A673 (cell line): Measurements from ENCODE around the gene MCM8. TPM values are rescaled to one million over a fixed set of nuclear protein-coding genes. Genes with fewer than 3 reads are reported as not detected.

Experiments used
- BruUV-seq: library from RNA; stranded (reverse); fragments of 400-500 nt; replicated peaks from 2 replicates; lab custom pipeline; 2021; lab: Mats Ljungman, UMichigan
- CTCF ChIA-PET: fragments of 300-600 bp; sonication (Branson Sonifier 250); formaldehyde crosslinking; loops from one replicate; lab custom pipeline; 2022; ENCODE audit warnings: antibody characterized with exemption; lab: Charles Lee
- POLR2A ChIA-PET: fragments of 300-600 bp; sonication (Branson Sonifier 250); formaldehyde crosslinking; loops from one replicate; lab custom pipeline; 2022; ENCODE audit warnings: antibody characterized with exemption; ENCODE audit not compliant: low non-redundant PET; lab: Charles Lee
- DNase-seq: peaks from one replicate; pipeline ENCODE4 v3.0.0-alpha.2; 2015; ENCODE audit warnings: low spot score
- H3K27ac ChIP-seq: fragments of 200-600 bp; sonication (generic); 2 replicates; pipeline ENCODE4 v1.5.1; 2016; ENCODE audit warnings: mixed run types, low read depth, mild to moderate bottlenecking, mixed read lengths, antibody characterized with exemption, low read length; ENCODE audit not compliant: poor library complexity, severe bottlenecking
- H3K27me3 ChIP-seq: fragments of 200-600 bp; sonication (generic); replicated peaks from 2 replicates; pipeline ENCODE4 v1.6.1; 2017; ENCODE audit warnings: mixed run types, low read depth, mild to moderate bottlenecking, mixed read lengths, antibody characterized with exemption, low read length; ENCODE audit not compliant: insufficient read depth, poor library complexity
- H3K36me3 ChIP-seq: fragments of 200-600 bp; sonication (generic); 2 replicates; pipeline ENCODE4 v1.6.1; 2016; ENCODE audit warnings: mixed run types, mild to moderate bottlenecking, mixed read lengths, antibody characterized with exemption, low read length; ENCODE audit not compliant: insufficient read depth, poor library complexity, severe bottlenecking
- H3K4me1 ChIP-seq: fragments of 200-600 bp; sonication (generic); 2 replicates; pipeline ENCODE4 v1.6.1; 2017; ENCODE audit warnings: mixed run types, mild to moderate bottlenecking, mixed read lengths, antibody characterized with exemption, low read length; ENCODE audit not compliant: insufficient read depth, poor library complexity, severe bottlenecking
- H3K4me3 ChIP-seq: fragments of 200-600 bp; sonication (generic); 2 replicates; pipeline ENCODE4 v1.5.1; 2016; ENCODE audit warnings: low read depth, mixed run types, mild to moderate bottlenecking, mixed read lengths, low read length; ENCODE audit not compliant: poor library complexity, severe bottlenecking
- H3K9me3 ChIP-seq: fragments of 200-600 bp; sonication (generic); 2 replicates; pipeline ENCODE4 v1.6.1; 2016; ENCODE audit warnings: mixed run types, low read depth, mild to moderate bottlenecking, mixed read lengths, antibody characterized with exemption, low read length; ENCODE audit not compliant: poor library complexity, severe bottlenecking
- EZH2 ChIP-seq: fragments of 200-600 bp; sonication (generic); IDR thresholded peaks from 2 replicates; pipeline ENCODE4 v1.6.1; 2017; ENCODE audit warnings: borderline replicate concordance, low read depth, mild to moderate bottlenecking, mixed read lengths, antibody characterized with exemption, low read length; ENCODE audit not compliant: poor library complexity, severe bottlenecking
- intact Hi-C: fragments of 100-400 bp; cut with micrococcal nuclease; formaldehyde crosslinking; loops from one replicate; pipeline ENCODE4 v1.10.0; 2022; ENCODE audit not compliant: unreplicated experiment
- total RNA-seq: library from RNA; stranded (reverse); gene quantifications from 2 replicates; pipeline ENCODE4 v1.2.3, GENCODE V29; 2021
- TF ChIP-seq, protein P1 (sequence below): fragments of 300-800, 200-600 bp; sonication (generic); conservative IDR thresholded peaks from 2 replicates; pipeline ENCODE4 v1.5.1; 2017; ENCODE audit warnings: low read depth, mild to moderate bottlenecking, antibody characterized with exemption, low read length, moderate library complexity, mixed read lengths

MCM8 gene
- total RNA-seq, 1 experiment from 2014 or later, result 56.4 TPM

DNA sequence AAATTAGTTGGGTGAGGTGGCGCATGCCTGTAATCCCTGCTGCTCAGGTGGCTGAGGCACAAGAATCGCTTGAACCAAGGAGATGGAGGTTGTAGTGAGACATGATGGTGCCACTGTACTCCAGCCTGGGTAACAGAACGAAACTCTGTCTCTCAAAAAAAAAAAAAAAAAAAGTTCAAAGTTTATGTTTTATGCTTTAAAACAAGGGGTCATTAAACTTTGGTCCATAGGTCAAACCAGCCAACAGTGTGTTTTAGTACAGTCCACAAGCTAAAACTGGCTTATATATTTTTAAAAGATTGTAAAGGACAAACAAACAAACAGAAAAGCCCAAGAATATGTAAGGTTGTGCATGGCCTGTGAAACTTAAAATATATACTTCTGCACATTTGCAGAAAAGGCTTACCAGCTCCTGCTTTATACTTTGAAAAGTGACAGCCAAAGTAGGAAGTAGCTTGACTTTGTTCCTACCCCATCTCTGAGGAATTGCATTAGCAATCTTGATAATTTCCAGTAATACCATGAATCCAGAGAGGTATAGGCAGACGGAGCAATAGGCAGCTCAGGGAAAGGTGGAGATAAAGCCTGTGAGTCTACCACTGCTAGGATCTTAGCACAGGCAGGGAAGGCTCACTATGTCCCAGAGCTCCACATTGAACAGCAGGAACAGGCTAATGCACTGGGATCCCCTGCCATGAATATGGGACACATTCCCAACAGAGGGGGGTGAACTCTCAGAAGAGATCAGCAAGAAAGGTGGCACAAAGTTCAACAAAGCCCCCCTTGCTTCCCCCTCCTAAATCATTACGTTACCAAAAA is 30.5 kb downstream of the MCM8 start:
- H3K9me3 ChIP-seq, result no peaks in the 10 kb centered on the region
- no peaks in the 10 kb centered on the region for H3K27me3 ChIP-seq
- H3K4me1 ChIP-seq, result no peaks in the 10 kb centered on the region
- no peak overlapping the region for H3K27ac ChIP-seq
- CTCF ChIA-PET, result no interaction called here
- no peak for TF ChIP-seq EZH2
- TF ChIP-seq, protein P1, sequence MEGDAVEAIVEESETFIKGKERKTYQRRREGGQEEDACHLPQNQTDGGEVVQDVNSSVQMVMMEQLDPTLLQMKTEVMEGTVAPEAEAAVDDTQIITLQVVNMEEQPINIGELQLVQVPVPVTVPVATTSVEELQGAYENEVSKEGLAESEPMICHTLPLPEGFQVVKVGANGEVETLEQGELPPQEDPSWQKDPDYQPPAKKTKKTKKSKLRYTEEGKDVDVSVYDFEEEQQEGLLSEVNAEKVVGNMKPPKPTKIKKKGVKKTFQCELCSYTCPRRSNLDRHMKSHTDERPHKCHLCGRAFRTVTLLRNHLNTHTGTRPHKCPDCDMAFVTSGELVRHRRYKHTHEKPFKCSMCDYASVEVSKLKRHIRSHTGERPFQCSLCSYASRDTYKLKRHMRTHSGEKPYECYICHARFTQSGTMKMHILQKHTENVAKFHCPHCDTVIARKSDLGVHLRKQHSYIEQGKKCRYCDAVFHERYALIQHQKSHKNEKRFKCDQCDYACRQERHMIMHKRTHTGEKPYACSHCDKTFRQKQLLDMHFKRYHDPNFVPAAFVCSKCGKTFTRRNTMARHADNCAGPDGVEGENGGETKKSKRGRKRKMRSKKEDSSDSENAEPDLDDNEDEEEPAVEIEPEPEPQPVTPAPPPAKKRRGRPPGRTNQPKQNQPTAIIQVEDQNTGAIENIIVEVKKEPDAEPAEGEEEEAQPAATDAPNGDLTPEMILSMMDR, result no peak
- intact Hi-C loops, result no loop called here
- H3K36me3 ChIP-seq, result peaks cover 66% of the 10 kb centered on the region
- no peak overlapping the region for H3K4me3 ChIP-seq
- no TSS peak for BruUV-seq
- POLR2A ChIA-PET, result interaction anchor here (0.5 kb wide), 1 partner anchor 9 kb away, joined by 3 read pairs; no protein-coding TSS in a partner anchor
- no peak for DNase-seq

DNA sequence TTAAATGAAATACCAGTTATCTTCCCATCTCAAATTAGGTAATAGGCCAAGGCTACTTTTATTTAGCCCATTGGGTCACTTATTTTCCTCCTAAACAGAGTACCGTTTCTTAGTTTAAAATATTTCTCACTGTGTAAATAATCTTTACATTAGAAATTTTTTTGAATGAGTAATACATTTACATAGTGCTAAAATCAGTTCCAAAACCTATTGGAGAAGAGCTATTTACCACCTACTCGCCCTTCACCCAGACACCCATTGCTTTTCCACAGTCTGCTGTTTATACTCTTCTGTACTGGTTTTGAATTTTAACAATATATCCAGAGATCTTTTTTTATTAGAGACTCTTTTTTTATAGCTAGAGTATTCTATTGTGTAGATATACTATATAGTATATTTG is 36.9 kb downstream of the MCM8 start:
- Histone ChIP-seq H3K4me3 (no peak overlapping the region), H3K9me3 (no peaks in the 10 kb centered on the region), H3K36me3 (peaks cover 61% of the 10 kb centered on the region), H3K4me1 (peaks cover 1% of the 10 kb centered on the region), H3K27ac (no peak overlapping the region), H3K27me3 (no peaks in the 10 kb centered on the region)
- CTCF ChIA-PET, result no interaction called here
- TF ChIP-seq, protein P1, result no peak
- TF ChIP-seq EZH2, result no peak
- POLR2A ChIA-PET, result no interaction called here
- BruUV-seq, result no TSS peak
- DNase-seq, result no peak
- intact Hi-C loops, result no loop called here

DNA sequence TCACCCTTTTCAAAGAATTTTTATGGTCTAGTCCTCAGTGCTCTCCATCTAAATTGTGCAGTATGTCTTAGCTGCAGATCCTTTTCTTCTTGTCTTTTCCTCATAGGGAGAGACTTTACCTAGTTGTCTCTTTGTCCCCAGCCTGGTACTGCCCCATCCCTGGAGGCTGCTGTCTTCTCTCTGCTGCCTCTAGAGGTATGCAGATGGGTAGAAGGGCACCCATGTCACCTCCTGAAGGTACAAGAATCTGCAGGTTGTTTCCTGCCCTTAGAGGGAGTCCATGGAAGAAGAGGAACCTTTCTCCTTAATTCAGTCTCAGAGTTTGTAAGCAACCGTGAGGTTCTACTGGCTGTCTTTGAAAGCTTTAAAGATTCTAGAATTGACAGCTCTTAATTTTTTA is 39.1 kb downstream of the MCM8 start:
- no peak overlapping the region for H3K4me3 ChIP-seq
- peaks cover 3% of the 10 kb centered on the region for H3K4me1 ChIP-seq
- intact Hi-C loops, result no loop called here
- H3K27me3 ChIP-seq, result no peaks in the 10 kb centered on the region
- BruUV-seq, result no TSS peak
- TF ChIP-seq EZH2, result no peak
- TF ChIP-seq, protein P1, result no peak
- POLR2A ChIA-PET, result no interaction called here
- H3K9me3 ChIP-seq, result no peaks in the 10 kb centered on the region
- DNase-seq, result no peak
- peaks cover 66% of the 10 kb centered on the region for H3K36me3 ChIP-seq
- no peak overlapping the region for H3K27ac ChIP-seq
- CTCF ChIA-PET, result no interaction called here
